ENCODE results near the gene SLC45A3.
"Not testable (repeated sequence)": the region's sequence is repeated elsewhere in the genome, so short reads cannot be mapped to it uniquely, and the experiment has no call there.

Gene SLC45A3

DNA sequence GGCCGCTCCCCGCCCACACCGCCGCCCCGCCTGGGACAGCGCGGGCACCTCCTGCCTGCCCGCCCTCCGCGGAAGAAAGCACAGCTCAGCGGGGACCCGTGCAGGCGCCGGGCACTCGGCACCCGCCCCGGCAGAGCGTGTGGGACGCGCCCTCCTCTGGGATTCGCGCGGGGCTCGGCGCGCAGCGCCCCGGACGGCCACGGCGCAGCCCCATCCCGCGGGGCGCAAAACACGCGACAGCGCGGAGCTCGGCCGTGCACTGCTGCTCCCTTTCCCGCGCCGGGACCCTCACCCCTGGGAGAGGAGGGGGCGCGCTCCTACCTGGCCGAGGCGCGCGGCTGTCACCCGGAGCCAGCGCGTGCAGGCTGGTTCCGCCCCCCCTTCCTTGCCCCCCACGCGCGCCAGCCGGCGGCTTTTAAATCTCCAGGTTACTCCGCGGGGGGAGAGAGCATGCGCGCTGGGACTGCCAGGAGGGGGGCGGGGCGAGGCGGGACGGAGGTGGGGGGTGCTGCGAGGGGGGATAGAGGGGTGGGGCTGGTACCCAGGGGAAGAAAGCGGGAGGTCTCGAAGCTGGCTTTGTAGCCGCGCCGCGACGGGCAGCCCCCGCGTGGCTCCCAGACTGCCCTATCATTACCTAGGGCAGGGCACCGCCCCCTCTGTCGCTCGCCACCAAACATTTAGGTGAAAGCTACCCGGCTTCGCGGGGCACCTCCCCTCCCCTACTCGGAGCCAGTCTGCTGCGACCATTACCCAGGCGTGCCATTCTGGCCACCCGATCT lies at the start of gene SLC45A3:
Gene SLC45A3 (minus strand): TSS at position 437 of the 779 bp plus-strand sequence. CDS start 15,853 bp downstream, outside the sequence.
- Histone ChIP-seq H3K4me3 (peak within 1 kb of the TSS; percentile 78), H3K27ac (peak within 1 kb of the TSS; percentile 3 to 91)
- no peak for TF ChIP-seq CTCF (IDR thresholded peaks at IDR 0.05)
- DNase-seq (ENCODE audit: low spot score): no peak

- no peak for TF ChIP-seq CTCF (IDR thresholded peaks at IDR 0.05)
- H3K27ac ChIP-seq: no peak overlapping the region
- no peak overlapping the region for H3K4me3 ChIP-seq
- DNase-seq (ENCODE audit: low spot score): no peak
Measured at GRCh38 chr1:205726619-205727125, 46.4 kb upstream of the SLC45A3 start.

- Histone ChIP-seq H3K27ac (no peak overlapping the region), H3K4me3 (no peak overlapping the region)
- no peak for DNase-seq (ENCODE audit: low spot score)
- TF ChIP-seq CTCF (IDR thresholded peaks at IDR 0.05): no peak
Measured at GRCh38 chr1:205725514-205725913, 45.2 kb upstream of the SLC45A3 start.

DNA sequence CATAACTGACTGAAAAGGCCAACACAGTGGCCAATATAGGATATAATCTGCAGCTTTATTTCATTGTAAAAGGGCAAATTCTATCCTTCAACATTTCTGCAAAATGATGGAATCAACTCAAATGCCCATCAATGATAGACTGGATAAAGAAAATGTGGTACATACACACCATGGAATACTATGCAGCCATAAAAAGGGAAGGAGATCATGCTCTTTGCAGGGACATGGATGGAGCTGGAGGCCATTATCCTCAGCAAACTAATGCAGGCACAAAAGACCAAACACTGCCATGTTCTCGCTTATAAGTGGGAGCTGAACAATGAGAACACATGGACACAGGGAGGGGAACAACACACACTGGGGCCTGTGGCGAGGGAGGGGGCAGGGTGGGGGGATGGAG lies 40.4 kb upstream of the SLC45A3 start:
- H3K4me3 ChIP-seq; DNase-seq (ENCODE audit: low spot score); H3K27ac ChIP-seq: not testable (repeated sequence)

DNA sequence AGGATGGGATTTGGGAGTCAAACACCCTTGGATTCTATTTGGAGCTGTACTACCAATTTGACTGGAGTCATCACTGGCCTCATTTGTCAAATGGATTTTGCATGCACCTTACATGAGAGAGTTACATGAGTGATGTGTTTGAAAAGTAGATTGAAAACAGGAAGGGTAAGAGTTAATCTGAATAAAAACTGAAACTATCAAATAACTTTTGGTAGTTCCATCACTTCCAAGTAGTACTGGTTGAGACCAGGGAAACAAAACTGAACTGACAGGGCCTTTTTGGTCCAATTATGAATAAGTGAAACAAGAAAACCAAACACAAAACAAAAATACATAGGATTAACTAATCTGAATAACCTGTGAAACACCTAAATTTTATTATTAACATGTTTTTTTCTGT lies 39.5 kb upstream of the SLC45A3 start:
- TF ChIP-seq CTCF (IDR thresholded peaks at IDR 0.05): no peak
- Histone ChIP-seq H3K4me3 (no peak overlapping the region), H3K27ac (no peak overlapping the region)
- DNase-seq (ENCODE audit: low spot score): no peak

GRCh38 chr1:205719015-205719414 lies 38.7 kb upstream of the SLC45A3 start:
- no peak for TF ChIP-seq CTCF (IDR thresholded peaks at IDR 0.05)
- H3K4me3 ChIP-seq: no peak overlapping the region
- H3K27ac ChIP-seq: no peak overlapping the region
- no peak for DNase-seq (ENCODE audit: low spot score)

- TF ChIP-seq CTCF (IDR thresholded peaks at IDR 0.05): no peak
Measured at GRCh38 chr1:205716371-205717132, 36.2 kb upstream of the SLC45A3 start.

More at GRCh38 chr1:205716371-205717132, 36.2 kb upstream of the SLC45A3 start:
- no peak overlapping the region for H3K4me3 ChIP-seq
- DNase-seq (ENCODE audit: low spot score): no peak
- H3K27ac ChIP-seq: no peak overlapping the region

All from coronary artery (tissue), 2 donors.